ENCODE measurements around the gene PXDN.

The PXDN gene

DNA sequence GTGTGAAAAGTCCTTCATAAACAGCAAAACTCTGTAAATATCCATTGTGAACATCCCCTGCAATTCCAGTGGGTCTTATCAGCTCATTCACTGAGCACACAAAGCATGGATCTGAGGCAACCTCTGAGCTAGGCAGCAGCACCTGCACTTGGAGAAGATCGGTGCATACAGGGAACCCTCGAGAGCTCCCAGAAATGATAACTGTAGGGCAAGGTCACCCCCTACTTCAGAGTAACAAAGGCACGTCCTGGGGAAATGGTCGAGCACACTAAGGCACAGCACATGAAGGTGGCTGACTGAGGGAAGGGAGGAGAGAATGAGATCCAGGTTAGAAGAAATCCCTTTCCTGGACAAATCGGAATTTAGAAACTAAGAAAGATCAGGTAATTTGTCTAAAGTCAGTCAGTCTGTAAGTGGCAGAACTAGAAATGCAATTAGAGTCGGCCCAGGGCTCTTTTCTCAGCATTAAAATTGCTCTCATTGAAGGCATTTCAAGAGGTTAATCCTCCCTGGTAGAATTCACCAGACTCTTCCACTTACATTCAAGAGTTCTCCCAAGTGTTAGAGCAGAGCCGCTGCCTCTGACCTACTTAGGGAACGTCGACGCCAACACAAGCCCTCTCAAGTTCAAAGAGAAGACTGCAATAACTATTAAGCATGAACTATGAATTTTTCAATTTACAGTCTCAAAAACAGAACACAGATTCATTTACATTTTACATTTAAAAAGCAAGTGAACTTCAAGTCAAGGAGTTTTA is 45.9 kb downstream of the PXDN start:
- Histone ChIP-seq H3K4me3 (ENCODE audit: low read depth in 1 of 2, low read length in 1 of 2) (no peak overlapping the region), H3K27me3 (no peaks in the 10 kb centered on the region), H3K4me1 (ENCODE audit: control insufficient read depth in 1 of 2, insufficient read depth in 1 of 2, low read depth in 1 of 2, low read length in 1 of 2) (no peaks in the 10 kb centered on the region), H3K36me3 (no peaks in the 10 kb centered on the region), H3K27ac (no peak overlapping the region), H3K9me3 (no peaks in the 10 kb centered on the region)
- TF ChIP-seq, protein P1, sequence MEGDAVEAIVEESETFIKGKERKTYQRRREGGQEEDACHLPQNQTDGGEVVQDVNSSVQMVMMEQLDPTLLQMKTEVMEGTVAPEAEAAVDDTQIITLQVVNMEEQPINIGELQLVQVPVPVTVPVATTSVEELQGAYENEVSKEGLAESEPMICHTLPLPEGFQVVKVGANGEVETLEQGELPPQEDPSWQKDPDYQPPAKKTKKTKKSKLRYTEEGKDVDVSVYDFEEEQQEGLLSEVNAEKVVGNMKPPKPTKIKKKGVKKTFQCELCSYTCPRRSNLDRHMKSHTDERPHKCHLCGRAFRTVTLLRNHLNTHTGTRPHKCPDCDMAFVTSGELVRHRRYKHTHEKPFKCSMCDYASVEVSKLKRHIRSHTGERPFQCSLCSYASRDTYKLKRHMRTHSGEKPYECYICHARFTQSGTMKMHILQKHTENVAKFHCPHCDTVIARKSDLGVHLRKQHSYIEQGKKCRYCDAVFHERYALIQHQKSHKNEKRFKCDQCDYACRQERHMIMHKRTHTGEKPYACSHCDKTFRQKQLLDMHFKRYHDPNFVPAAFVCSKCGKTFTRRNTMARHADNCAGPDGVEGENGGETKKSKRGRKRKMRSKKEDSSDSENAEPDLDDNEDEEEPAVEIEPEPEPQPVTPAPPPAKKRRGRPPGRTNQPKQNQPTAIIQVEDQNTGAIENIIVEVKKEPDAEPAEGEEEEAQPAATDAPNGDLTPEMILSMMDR (IDR thresholded peaks at IDR 0.05): no peak

DNA sequence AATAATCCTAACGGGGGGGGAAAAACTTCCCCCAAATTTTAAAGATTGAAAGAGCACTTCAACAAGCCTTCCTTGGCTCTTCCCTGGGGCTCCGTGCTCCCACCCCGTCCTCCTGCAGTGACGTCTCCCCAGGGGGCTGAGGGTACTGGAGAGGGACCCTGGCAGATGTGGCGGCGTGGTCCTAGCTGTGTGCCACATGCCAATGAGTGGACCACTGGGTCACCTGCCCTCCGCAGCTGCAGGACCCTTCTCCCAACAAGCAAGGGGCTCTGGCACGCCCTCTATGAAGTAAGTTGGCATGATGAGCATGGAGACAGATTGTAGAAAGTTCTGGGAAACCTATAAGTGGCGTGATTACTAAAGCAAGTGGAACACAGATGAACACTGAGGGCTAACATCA is 46.7 kb downstream of the PXDN start:
- Histone ChIP-seq H3K27me3 (no peaks in the 10 kb centered on the region), H3K4me1 (ENCODE audit: control insufficient read depth in 1 of 2, insufficient read depth in 1 of 2, low read depth in 1 of 2, low read length in 1 of 2) (no peaks in the 10 kb centered on the region), H3K4me3 (ENCODE audit: low read depth in 1 of 2, low read length in 1 of 2) (no peak overlapping the region), H3K27ac (no peak overlapping the region), H3K36me3 (no peaks in the 10 kb centered on the region), H3K9me3 (no peaks in the 10 kb centered on the region)
- TF ChIP-seq, protein P1 (IDR thresholded peaks at IDR 0.05): no peak

DNA sequence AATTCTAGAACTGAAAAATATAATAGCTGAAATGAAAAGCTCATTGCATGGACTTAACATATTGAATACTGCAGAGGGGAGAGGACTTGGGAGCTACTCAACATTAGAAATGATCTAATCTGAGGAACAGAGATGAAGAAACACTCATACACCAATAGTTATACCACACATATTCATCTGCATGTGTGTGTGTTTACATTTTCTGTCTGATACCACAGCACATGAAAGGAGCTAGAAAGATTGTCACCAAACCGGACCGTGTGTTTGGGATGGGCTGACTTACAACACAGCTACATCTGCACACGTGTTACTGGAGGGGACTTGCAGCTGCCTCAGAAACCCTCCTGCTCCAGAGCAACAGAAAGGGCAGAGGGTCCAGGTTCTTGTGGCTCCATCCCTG is 47.8 kb downstream of the PXDN start:
- H3K4me1 ChIP-seq (ENCODE audit: control insufficient read depth in 1 of 2, insufficient read depth in 1 of 2, low read depth in 1 of 2, low read length in 1 of 2): no peaks in the 10 kb centered on the region
- H3K27ac ChIP-seq: no peak overlapping the region
- no peaks in the 10 kb centered on the region for H3K27me3 ChIP-seq
- no peaks in the 10 kb centered on the region for H3K36me3 ChIP-seq
- TF ChIP-seq, protein P1 (IDR thresholded peaks at IDR 0.05): no peak
- H3K4me3 ChIP-seq (ENCODE audit: low read depth in 1 of 2, low read length in 1 of 2): no peak overlapping the region
- H3K9me3 ChIP-seq: no peaks in the 10 kb centered on the region

DNA sequence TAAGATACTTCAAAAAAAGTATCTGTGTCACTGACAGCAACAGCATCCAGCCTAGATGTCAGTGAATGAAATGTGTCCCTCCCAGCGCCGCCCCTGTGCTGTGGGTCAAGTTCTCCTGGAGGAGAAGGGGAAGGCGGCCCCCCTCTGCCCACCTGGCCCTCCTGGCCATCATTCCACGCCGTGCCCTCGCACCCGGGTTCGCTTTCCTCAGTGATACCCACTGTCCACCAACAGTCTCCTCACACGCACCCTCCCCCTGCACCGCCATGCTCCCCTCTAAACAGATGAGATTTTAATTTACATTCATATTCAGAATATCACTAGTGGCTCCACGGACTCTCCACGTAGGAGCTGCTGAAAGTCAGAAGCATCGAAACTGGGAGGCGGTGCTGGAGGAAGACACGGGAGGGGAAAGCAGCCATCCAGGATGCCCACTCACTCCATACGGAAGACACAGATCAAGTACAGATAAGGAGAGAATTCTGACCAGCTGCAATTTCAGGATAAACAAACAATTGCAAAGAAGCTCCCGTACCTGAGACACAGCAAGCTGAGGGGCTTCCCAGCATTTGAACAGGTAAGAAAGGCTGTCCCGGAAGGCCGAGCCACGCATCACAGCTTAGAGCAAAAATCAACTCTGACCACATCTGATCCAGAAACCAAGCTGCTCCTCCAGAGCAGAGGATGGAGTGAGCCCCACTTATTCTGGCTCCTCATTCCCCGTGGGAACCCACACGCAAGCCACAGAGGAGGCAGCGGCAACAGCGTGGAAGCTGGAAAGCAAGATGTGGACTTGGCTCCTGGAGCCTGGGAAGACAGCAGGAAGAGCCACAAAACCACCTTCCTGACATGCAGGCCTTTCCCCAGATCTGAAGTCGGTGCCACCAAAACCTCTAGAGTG is 49.7 kb downstream of the PXDN start:
- no peak overlapping the region for H3K4me3 ChIP-seq (ENCODE audit: low read depth in 1 of 2, low read length in 1 of 2)
- TF ChIP-seq, protein P1 (IDR thresholded peaks at IDR 0.05): no peak

DNA sequence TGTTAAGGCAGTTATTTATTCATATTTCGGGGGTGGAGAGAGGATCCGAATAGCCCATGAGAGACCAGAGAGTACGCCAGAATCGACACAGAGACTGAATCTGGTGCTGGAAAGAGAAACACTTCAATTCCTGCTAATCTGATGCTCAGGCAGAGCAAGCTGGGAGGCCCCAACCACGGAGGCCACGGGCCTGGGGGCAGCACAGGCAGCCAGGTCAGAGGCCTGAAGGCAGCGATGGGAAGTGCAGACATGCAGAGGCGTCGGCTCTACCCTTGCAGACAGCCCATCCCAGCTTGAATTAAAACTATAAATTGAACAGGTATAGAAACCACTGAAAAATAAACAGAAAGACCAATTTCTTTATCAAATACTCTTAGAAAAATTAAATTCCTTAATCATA is 50.6 kb downstream of the PXDN start:
- Histone ChIP-seq H3K4me3 (ENCODE audit: low read depth in 1 of 2, low read length in 1 of 2) (no peak overlapping the region), H3K27me3 (no peaks in the 10 kb centered on the region), H3K36me3 (no peaks in the 10 kb centered on the region), H3K9me3 (no peaks in the 10 kb centered on the region), H3K4me1 (ENCODE audit: control insufficient read depth in 1 of 2, insufficient read depth in 1 of 2, low read depth in 1 of 2, low read length in 1 of 2) (no peaks in the 10 kb centered on the region), H3K27ac (no peak overlapping the region)
- TF ChIP-seq, protein P1 (IDR thresholded peaks at IDR 0.05): no peak

More for the DNA sequence above, 49.7 kb downstream of the PXDN start:
- no peaks in the 10 kb centered on the region for H3K4me1 ChIP-seq (ENCODE audit: control insufficient read depth in 1 of 2, insufficient read depth in 1 of 2, low read depth in 1 of 2, low read length in 1 of 2)
- H3K9me3 ChIP-seq: no peaks in the 10 kb centered on the region
- no peaks in the 10 kb centered on the region for H3K27me3 ChIP-seq
- no peaks in the 10 kb centered on the region for H3K36me3 ChIP-seq
- H3K27ac ChIP-seq: no peak overlapping the region

Measured in neutrophil (primary cell).